Spleen (tissue), 7 donors: ENCODE data around the gene PYGB.

Source experiments
- POLR2A ChIP-seq, 3 donors: fragments of 450-650 bp; IDR thresholded peaks; one replicate each; pipeline ENCODE4 v1.5.1; 2017; ENCODE audit warnings: antibody characterized with exemption in 3 of 3, mild to moderate bottlenecking in 1 of 3
- TF ChIP-seq, protein P1 (sequence below), 11 experiments: fragments of 200-600 bp in 7 of 11; fragments of 450-650 bp in 4 of 11; sonication (generic) in 4 of 11; IDR thresholded peaks in 8 of 11; conservative IDR thresholded peaks in 3 of 11; 1 replicate in 7 of 11; 2 replicates in 4 of 11; pipeline versions ENCODE4 v1.4.0 to v1.8.0; 2016 to 2021; ENCODE audit warnings: antibody characterized with exemption in 11 of 11, inconsistent platforms in 4 of 11, mild to moderate bottlenecking in 1 of 11
- donor health status: DM: no; HTN: no; CAD: no; lungs with moderate emphysema.
- donor health status: DM: no; HTN: no; CAD: no.
- donor health status: DM: no; HTN: no; CAD: no.

DNA sequence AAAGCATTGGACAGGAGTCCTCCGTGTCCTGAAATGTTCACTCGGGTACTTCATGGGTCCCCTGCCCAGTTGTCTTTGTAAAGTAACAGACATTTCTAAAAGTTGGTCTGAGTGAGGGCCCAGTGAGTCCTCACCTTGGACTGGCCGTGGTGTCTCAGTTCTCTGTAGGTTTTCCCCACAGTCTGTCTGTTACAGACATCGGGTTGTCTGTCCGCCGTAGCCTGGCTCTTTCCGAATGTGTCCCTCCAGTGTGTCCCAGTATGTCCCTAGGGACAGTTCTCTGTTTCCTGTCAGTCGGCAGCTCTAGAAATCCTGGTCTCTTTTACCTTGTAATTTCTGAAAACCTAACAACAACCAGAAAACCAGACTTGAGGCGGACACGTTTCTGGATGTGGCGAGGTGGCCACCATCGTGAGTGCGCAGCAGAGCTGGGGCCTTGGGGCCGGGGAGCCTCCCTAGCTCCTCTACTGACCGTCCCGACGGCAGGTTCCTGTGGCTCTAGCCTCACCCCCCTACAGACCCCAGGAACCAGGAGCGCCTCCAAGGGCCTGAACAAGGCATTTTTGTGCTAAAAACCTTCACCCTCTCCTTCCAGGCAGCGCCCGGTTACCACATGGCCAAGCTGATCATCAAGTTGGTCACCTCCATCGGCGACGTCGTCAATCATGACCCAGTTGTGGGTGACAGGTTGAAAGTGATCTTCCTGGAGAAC lies 42.2 kb downstream of the PYGB start:
- TF ChIP-seq, protein P1, sequence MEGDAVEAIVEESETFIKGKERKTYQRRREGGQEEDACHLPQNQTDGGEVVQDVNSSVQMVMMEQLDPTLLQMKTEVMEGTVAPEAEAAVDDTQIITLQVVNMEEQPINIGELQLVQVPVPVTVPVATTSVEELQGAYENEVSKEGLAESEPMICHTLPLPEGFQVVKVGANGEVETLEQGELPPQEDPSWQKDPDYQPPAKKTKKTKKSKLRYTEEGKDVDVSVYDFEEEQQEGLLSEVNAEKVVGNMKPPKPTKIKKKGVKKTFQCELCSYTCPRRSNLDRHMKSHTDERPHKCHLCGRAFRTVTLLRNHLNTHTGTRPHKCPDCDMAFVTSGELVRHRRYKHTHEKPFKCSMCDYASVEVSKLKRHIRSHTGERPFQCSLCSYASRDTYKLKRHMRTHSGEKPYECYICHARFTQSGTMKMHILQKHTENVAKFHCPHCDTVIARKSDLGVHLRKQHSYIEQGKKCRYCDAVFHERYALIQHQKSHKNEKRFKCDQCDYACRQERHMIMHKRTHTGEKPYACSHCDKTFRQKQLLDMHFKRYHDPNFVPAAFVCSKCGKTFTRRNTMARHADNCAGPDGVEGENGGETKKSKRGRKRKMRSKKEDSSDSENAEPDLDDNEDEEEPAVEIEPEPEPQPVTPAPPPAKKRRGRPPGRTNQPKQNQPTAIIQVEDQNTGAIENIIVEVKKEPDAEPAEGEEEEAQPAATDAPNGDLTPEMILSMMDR (IDR thresholded peaks at IDR 0.05 in 8 of 11, conservative IDR thresholded peaks at IDR 0.05 in 3 of 11), result no peak
- TF ChIP-seq POLR2A (IDR thresholded peaks at IDR 0.05), result no peak
